Naive thymus-derived CD4-positive, alpha-beta T cell (primary cell): ENCODE results near the gene ZNF594. TPM values are rescaled to one million over a fixed set of nuclear protein-coding genes. Genes with fewer than 3 reads are reported as not detected.
"Not testable (repeated sequence)": the region's sequence is repeated elsewhere in the genome, so short reads cannot be mapped to it uniquely, and the experiment has no call there.

Experiments used
- ATAC-seq: fragments of 150-1000 bp; cut with Tn5 transposase; 2 replicates; pipeline ENCODE4 v1.10.0; 2021; ENCODE audit warnings: mild to moderate bottlenecking, moderate library complexity
- CTCF ChIA-PET: fragments of 350-600 bp; sonication (Branson Sonifier 250); formaldehyde crosslinking; loops from one replicate; lab custom pipeline; 2021; ENCODE audit warnings: antibody characterized with exemption; lab: Charles Lee
- POLR2A ChIA-PET: fragments of 350-600 bp; sonication (Branson Sonifier 250); formaldehyde crosslinking; loops from one replicate; lab custom pipeline; 2021; ENCODE audit warnings: antibody characterized with exemption, inconsistent platforms; lab: Charles Lee
- DNase-seq, 9 donors: peaks; one replicate each; pipeline versions ENCODE4 v3.0.0 to v3.0.0-alpha.2; 2020 to 2022; ENCODE audit warnings: mixed read lengths in 1 of 9
- H3K27ac ChIP-seq: one replicate; pipeline ENCODE4 v1.7.0; 2013; ENCODE audit warnings: mild to moderate bottlenecking, low read depth, low read length, moderate library complexity
- H3K27me3 ChIP-seq, 2 donors: one replicate each; pipeline ENCODE4 v1.7.0; 2013; ENCODE audit warnings: low read length in 2 of 2, mild to moderate bottlenecking in 2 of 2, moderate library complexity in 2 of 2; ENCODE audit not compliant: control insufficient read depth in 2 of 2, insufficient read depth in 2 of 2
- H3K36me3 ChIP-seq, 3 experiments: 1 replicate in 2 of 3; 2 replicates in 1 of 3; pipeline ENCODE4 v1.7.0; 2013; ENCODE audit warnings: low read length in 3 of 3, mild to moderate bottlenecking in 3 of 3, moderate library complexity in 1 of 3; ENCODE audit not compliant: insufficient read depth in 3 of 3, control insufficient read depth in 2 of 3
- H3K4me1 ChIP-seq, 2 donors: one replicate each; pipeline ENCODE4 v1.7.0; 2013; ENCODE audit warnings: low read length in 2 of 2, mild to moderate bottlenecking in 2 of 2, moderate library complexity in 1 of 2; ENCODE audit not compliant: control insufficient read depth in 2 of 2, insufficient read depth in 2 of 2
- H3K4me3 ChIP-seq: 2 replicates; pipeline ENCODE4 v1.7.0; 2013; ENCODE audit warnings: mild to moderate bottlenecking, low read length
- H3K9me3 ChIP-seq, 3 experiments: 1 replicate in 2 of 3; 2 replicates in 1 of 3; pipeline ENCODE4 v1.7.0; 2013; ENCODE audit warnings: low read length in 3 of 3; ENCODE audit not compliant: control insufficient read depth in 2 of 3
- H3K27ac Mint-ChIP-seq, 9 donors: one replicate each; pipeline ENCODE4 v1.8.0; 2020 to 2022; ENCODE audit warnings: mixed read lengths in 9 of 9, mild to moderate bottlenecking in 8 of 9, moderate library complexity in 5 of 9, inconsistent platforms in 2 of 9
- H3K27me3 Mint-ChIP-seq, 5 donors: one replicate each; pipeline ENCODE4 v1.8.0; 2021 to 2022; ENCODE audit warnings: mixed read lengths in 5 of 5, mild to moderate bottlenecking in 1 of 5
- H3K36me3 Mint-ChIP-seq, 5 donors: one replicate each; pipeline ENCODE4 v1.8.0; 2020 to 2022; ENCODE audit warnings: mixed read lengths in 5 of 5, mild to moderate bottlenecking in 3 of 5, inconsistent platforms in 1 of 5
- H3K4me1 Mint-ChIP-seq, 7 donors: one replicate each; pipeline ENCODE4 v1.8.0; 2020 to 2022; ENCODE audit warnings: mixed read lengths in 7 of 7, mild to moderate bottlenecking in 3 of 7, inconsistent platforms in 1 of 7
- H3K4me3 Mint-ChIP-seq, 10 donors: one replicate each; pipeline ENCODE4 v1.8.0; 2020 to 2022; ENCODE audit warnings: mild to moderate bottlenecking in 10 of 10, mixed read lengths in 10 of 10, moderate library complexity in 6 of 10, inconsistent platforms in 2 of 10
- H3K9me3 Mint-ChIP-seq, 11 donors: one replicate each; pipeline ENCODE4 v1.8.0; 2020 to 2022; ENCODE audit warnings: mixed read lengths in 11 of 11, mild to moderate bottlenecking in 4 of 11, inconsistent platforms in 1 of 11, moderate library complexity in 1 of 11
- intact Hi-C, 2 donors: fragments of 100-400 bp; cut with micrococcal nuclease; formaldehyde crosslinking; loops; one replicate each; pipeline ENCODE4 v1.15.1; 2023
- polyA plus RNA-seq, 2 donors: library from polyadenylated mRNA; unstranded; fragments of 300-500 nt; fragmentation: Illumina TruSeq; gene quantifications; one replicate each; pipeline ENCODE4 v1.2.3, GENCODE V29; 2021
- total RNA-seq, 6 experiments: library from RNA in 5 of 6; stranded (reverse) in 5 of 6; gene quantifications; 1 replicate in 5 of 6; 2 replicates in 1 of 6; pipeline ENCODE4 v1.2.3 and lab custom pipeline; 2021 to 2026

ZNF594 gene
- total and polyA plus RNA-seq, 7 experiments from 2014 or later: 2.6 to 35.7 (median 6.0) TPM

DNA sequence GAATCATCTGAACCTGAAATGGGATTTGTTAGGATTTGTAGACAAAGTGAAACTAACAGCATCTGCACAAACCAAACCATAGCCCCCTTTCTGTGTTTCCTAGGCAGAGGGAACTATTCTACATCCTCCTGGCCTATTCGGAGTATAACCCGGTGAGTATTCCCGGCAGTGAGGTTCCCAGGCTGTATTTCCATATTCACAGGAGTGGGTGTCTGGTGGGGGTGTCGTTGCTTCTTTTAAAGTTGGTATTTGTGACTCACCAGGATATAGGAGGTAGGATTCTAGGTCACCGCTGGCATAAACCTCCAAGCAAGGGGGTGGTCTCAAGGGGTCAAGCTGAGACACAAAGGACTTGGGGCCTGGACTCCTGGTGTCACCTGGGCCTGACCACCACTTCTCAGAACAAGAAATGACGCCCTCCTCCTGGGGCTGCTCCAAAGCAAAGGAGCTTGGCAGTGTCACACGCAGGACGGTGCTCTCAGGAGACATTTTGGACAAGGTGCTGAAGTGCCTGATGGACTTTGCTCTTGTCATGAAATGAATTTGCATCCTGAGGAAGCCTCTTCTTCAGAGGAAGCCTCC lies 56.4 kb downstream of the ZNF594 start:
- H3K27me3 Mint-ChIP-seq, H3K27me3 ChIP-seq, POLR2A ChIA-PET, H3K36me3 ChIP-seq, H3K36me3 Mint-ChIP-seq, H3K4me3 Mint-ChIP-seq, intact Hi-C loops, CTCF ChIA-PET, H3K27ac Mint-ChIP-seq, H3K9me3 ChIP-seq, H3K4me3 ChIP-seq, H3K4me1 Mint-ChIP-seq, H3K4me1 ChIP-seq, H3K27ac ChIP-seq, DNase-seq, H3K9me3 Mint-ChIP-seq, ATAC-seq: not testable (repeated sequence)

DNA sequence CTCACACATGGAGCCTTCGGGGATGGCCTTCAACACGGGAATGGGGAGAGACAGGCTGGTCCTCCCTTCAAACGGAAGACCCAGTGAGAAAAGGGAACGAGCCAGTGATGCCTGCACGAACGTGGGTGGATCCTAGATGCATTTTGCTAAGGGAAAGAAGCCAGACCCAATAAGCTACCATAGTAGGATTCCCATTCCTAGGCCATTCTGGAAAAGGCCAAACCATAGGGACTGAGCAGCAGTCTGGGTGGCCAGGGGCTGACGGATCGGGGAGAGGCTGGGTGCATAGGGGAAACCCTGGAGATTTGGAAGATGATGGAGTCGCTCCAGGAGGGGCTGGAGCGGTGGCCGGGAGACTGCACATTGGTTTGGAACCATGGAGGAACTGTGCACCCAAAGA lies 57.1 kb downstream of the ZNF594 start:
- H3K9me3 ChIP-seq, DNase-seq, H3K27ac ChIP-seq, intact Hi-C loops, ATAC-seq, H3K4me3 ChIP-seq, H3K27me3 ChIP-seq, H3K4me1 Mint-ChIP-seq, CTCF ChIA-PET, H3K9me3 Mint-ChIP-seq, H3K4me3 Mint-ChIP-seq, H3K36me3 ChIP-seq, POLR2A ChIA-PET, H3K27me3 Mint-ChIP-seq, H3K36me3 Mint-ChIP-seq, H3K4me1 ChIP-seq: not testable (repeated sequence)
- peak overlapping the region in 1 of 9 donors; percentile 36 for H3K27ac Mint-ChIP-seq

DNA sequence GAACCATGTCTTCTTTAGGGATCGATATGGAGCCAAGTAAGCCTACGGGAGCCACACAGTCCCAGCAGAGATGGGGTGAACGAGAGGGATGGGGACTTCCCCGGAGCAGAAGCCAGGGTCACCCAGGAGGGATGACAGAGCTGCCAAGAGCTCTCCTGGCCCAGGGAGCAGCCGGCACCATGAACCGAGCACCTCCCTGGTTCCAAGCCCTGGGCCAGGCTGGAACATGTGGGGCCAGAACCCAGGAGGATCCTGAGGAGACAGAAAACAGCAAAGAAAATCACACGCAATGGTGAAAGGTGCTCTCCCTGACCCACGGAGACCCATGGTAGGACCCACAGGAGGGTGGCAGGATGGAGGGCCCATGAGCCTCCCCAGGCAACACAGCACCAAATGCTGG lies 57.7 kb downstream of the ZNF594 start:
- H3K4me1 ChIP-seq, CTCF ChIA-PET, H3K27ac Mint-ChIP-seq, ATAC-seq, H3K36me3 Mint-ChIP-seq, POLR2A ChIA-PET, H3K27ac ChIP-seq, intact Hi-C loops, H3K4me3 Mint-ChIP-seq, H3K9me3 ChIP-seq, H3K36me3 ChIP-seq, H3K9me3 Mint-ChIP-seq, H3K4me1 Mint-ChIP-seq, DNase-seq, H3K27me3 Mint-ChIP-seq, H3K27me3 ChIP-seq, H3K4me3 ChIP-seq: not testable (repeated sequence)

DNA sequence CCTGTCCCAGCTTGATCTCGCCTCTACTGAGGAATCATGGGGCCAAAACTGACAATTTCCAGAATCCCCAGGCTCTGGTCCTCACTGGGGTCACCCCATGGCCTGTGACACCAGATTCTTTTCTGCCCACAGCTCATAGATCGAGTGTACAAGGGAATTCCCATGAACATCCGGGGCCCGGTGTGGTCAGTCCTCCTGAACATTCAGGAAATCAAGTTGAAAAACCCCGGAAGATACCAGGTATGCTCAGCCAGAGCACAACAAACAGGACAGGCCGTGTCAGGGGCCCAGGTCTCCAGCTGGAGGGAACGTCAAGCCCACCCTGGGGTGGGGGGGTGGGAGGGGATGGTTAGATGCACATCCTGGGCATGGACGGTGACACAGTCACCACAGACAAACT lies 58.4 kb downstream of the ZNF594 start:
- no peaks in the 10 kb centered on the region for H3K36me3 Mint-ChIP-seq
- no peak for DNase-seq
- intact Hi-C loops: no loop called here
- Histone ChIP-seq H3K4me1 (no peaks in the 10 kb centered on the region), H3K36me3 (no peaks in the 10 kb centered on the region), H3K27me3 (no peaks in the 10 kb centered on the region), H3K4me3 (no peak overlapping the region), H3K9me3 (no peaks in the 10 kb centered on the region), H3K27ac (no peak overlapping the region)
- peaks cover 0 to 2% (median 0%) of the 10 kb centered on the region in 11 donors for H3K9me3 Mint-ChIP-seq
- H3K27ac Mint-ChIP-seq: no peak overlapping the region
- H3K27me3 Mint-ChIP-seq: no peaks in the 10 kb centered on the region
- no peak overlapping the region for H3K4me3 Mint-ChIP-seq
- CTCF ChIA-PET: interaction anchor here (1.1 kb wide), 1 partner anchor 180 kb away, joined by 3 read pairs; no protein-coding TSS in a partner anchor
- POLR2A ChIA-PET: no interaction called here
- ATAC-seq: no peak
- H3K4me1 Mint-ChIP-seq: no peaks in the 10 kb centered on the region

DNA sequence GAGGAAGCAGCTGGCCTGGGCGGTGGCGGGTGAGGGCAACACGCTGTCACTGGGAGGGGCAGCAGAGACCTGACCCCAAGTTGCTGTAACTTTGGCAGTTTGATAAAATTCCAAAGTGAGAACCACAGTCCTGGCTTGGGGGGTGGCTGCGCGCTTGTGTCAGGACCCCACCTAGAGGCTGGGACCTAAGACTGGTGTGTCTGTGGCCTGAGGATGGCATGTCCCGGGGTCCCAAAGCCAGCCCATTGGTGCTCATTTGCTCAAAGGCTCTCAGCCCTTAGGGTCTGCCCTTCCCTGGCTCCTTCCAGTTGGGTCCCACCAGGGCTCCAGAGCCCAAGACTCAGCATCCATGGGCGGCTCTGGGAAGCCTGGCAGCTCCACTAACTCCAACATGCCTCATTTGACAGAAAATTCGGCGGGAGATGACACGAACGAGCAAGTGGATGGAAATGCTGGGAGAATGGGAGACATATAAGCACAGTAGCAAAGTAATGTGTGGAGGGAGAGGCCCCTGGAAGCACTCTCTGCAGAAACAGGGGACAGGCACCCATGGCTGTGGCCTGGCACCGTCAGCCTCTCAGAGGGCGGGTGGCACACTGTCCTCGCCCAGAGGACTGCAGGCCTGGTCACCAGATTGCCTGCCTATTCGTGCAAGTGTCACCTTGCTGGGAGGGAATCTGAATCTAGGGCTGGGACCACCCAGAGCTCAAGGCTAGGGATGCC lies 59.0 kb downstream of the ZNF594 start:
- peak in 1 of 9 donors; percentile 8 for DNase-seq
- POLR2A ChIA-PET, H3K27ac Mint-ChIP-seq, H3K27me3 Mint-ChIP-seq, H3K4me3 Mint-ChIP-seq, H3K4me3 ChIP-seq, H3K4me1 Mint-ChIP-seq, H3K9me3 Mint-ChIP-seq, H3K36me3 Mint-ChIP-seq, H3K4me1 ChIP-seq, ATAC-seq, H3K36me3 ChIP-seq, H3K27me3 ChIP-seq, H3K27ac ChIP-seq, intact Hi-C loops, H3K9me3 ChIP-seq: not testable (repeated sequence)
- CTCF ChIA-PET: interaction anchor here (0.6 to 1.1 kb wide), 2 partner anchors 137 to 180 kb away, joined by 3 read pairs; no protein-coding TSS in a partner anchor

DNA sequence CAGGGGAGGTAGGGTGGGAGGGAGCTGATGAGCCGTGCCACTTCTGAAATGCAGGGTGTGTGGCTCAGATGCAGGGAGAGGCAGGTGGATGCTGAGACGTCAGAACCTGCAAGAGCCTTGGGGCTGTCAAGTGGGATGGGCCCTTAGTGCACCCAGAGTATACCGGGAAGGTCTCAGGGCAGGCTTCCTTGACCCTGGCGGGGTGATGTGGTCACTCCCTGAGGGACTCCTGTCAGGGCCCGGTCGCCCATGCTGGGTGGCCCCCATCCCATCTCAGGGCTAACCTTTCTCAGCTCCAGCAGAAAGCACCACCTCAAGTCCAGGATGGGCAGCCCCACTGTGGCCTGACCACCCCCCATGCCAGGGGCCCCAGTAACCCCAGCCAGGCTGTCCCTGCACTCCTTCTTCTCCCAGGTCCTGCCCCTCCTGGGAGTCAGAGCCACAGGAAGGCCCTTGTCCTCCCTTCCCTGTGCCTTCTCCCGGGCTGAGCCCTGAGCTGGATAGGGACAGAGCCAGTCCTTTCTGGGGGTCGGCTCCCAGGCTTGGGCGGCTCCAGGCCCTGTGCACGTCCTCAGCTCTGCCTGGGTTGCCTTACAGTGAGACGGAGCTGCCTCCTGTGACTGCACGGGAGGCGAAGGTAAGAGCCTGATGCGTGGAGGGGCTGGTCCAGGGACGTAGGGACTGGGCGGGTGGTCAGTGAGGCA lies 59.7 kb downstream of the ZNF594 start:
- H3K4me3 Mint-ChIP-seq, H3K9me3 ChIP-seq, POLR2A ChIA-PET, H3K27me3 ChIP-seq, H3K9me3 Mint-ChIP-seq, H3K4me1 ChIP-seq, ATAC-seq, H3K4me1 Mint-ChIP-seq, H3K36me3 ChIP-seq, H3K4me3 ChIP-seq, H3K27me3 Mint-ChIP-seq, H3K27ac Mint-ChIP-seq, H3K27ac ChIP-seq, H3K36me3 Mint-ChIP-seq, intact Hi-C loops, CTCF ChIA-PET: not testable (repeated sequence)
- DNase-seq: peak in 1 of 9 donors; percentile 15
